Measurements from ENCODE around the gene ERCC2.
A peak's percentile ranks its signal among the peaks of the same experiment; 100 is the strongest.
"Not testable (repeated sequence)": the region's sequence is repeated elsewhere in the genome, so short reads cannot be mapped to it uniquely, and the experiment has no call there.

ERCC2 gene

GRCh38 chr19:45370410-45371204, at the start of gene ERCC2:
Gene ERCC2 (minus strand): TSS chr19:45370573. CDS start chr19:45370540, 33 bp downstream.
- FAIRE-seq = peak; percentile 94
- DNase-seq (ENCODE audit: insufficient read length, low spot score) = peak; percentile 100

DNA sequence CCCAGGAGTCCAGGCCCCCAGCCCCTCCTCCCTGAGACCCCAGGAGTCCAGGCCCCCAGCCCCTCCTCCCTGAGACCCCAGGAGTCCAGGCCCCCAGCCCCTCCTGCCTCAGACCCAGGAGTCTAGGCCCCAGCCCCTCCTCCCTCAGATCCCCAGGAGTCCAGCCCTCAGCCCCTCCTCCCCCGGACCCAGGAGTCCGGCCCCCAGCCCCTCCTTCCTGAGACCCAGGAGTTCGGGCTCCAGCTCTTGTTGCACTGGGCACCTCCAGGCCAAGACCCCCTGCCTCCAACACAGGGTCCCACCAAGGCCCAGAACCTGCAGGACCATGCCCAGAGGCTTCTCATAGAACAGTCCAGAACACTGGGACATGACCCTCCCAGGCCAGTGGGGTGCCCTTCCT, 49.5 kb upstream of the ERCC2 start:
- DNase-seq (ENCODE audit: insufficient read length, low spot score) = no peak
- FAIRE-seq = no peak

DNA sequence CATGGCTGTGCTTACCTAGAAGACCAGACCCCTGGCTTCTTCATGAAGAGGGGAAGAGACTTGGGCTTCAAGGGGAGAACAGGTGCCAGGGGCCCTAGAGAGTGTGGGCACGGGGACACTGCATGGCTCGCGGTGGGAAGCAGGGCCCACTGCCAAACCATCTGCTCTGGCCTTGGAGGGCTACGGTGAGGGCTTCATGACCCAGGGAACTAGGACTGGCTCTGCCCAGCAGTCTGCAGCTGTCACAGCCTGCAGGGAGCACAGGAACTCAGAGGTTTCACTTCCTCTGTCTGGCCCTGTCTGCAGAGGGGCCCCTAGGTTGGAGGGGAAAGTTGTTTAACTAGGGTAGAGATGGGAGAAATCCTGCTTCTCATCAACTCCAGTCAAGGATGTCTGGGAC, 49.0 kb upstream of the ERCC2 start:
- peak; percentile 82 for DNase-seq (ENCODE audit: insufficient read length, low spot score)
- FAIRE-seq = peak; percentile 96

GRCh38 chr19:45418802-45419201, 48.4 kb upstream of the ERCC2 start:
- FAIRE-seq = peak; percentile 72

GRCh38 chr19:45417151-45417550, 46.8 kb upstream of the ERCC2 start:
- DNase-seq (ENCODE audit: insufficient read length, low spot score) = no peak
- no peak for FAIRE-seq

More at GRCh38 chr19:45418802-45419201, 48.4 kb upstream of the ERCC2 start:
- DNase-seq (ENCODE audit: insufficient read length, low spot score) = no peak

- DNase-seq (ENCODE audit: insufficient read length, low spot score) (no peak), FAIRE-seq (no peak)
These were observed 44.1 kb upstream of the ERCC2 start for GRCh38 chr19:45414468-45414867.

DNA sequence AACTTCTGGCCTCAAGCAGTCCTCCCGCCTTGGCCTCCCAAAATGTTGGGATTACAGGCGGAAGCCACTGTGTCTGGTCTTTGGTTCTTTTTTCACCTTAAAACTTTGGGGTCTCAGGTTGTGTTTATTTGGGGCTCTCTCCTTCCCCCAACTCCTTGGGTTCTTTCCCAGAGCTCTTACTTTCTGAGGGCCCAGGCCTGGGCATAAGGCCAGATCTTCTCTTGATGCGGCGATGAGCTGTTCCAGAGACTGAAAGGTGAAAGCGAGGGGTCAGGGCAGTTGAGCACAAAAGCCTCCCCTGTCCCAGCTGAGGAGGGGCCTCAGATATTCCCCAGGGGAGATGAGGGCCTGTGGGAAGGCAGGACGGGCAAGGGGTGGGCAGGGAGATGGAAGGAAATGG, 43.1 kb upstream of the ERCC2 start:
- DNase-seq (ENCODE audit: insufficient read length, low spot score) (no peak), FAIRE-seq (no peak)

GRCh38 chr19:45410330-45410729, 40.0 kb upstream of the ERCC2 start:
- FAIRE-seq; DNase-seq (ENCODE audit: insufficient read length, low spot score): not testable (repeated sequence)

- FAIRE-seq = no peak
- DNase-seq (ENCODE audit: insufficient read length, low spot score) = no peak
These were observed 39.2 kb upstream of the ERCC2 start for GRCh38 chr19:45409557-45409920.

GRCh38 chr19:45408830-45409556, 38.6 kb upstream of the ERCC2 start:
- FAIRE-seq (no peak), DNase-seq (ENCODE audit: insufficient read length, low spot score) (no peak)

DNA sequence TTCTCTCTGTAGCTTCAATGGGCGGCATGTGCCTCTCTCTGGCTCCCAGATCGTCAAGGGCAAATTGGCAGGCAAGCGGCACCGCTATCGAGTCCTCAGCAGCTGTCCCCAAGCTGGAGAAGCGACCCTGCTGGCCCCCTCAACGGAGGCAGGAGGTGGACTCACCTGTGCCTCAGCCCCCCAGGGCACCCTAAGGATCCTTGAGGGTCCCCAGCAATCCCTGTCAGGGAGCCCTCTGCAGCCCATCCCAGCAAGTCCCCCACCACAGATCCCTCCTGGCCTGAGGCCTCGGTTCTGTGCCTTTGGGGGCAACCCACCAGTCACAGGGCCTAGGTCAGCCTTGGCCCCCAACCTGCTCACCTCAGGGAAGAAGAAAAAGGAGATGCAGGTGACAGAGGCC, 37.7 kb upstream of the ERCC2 start:
- no peak for FAIRE-seq
- no peak for DNase-seq (ENCODE audit: insufficient read length, low spot score)

DNA sequence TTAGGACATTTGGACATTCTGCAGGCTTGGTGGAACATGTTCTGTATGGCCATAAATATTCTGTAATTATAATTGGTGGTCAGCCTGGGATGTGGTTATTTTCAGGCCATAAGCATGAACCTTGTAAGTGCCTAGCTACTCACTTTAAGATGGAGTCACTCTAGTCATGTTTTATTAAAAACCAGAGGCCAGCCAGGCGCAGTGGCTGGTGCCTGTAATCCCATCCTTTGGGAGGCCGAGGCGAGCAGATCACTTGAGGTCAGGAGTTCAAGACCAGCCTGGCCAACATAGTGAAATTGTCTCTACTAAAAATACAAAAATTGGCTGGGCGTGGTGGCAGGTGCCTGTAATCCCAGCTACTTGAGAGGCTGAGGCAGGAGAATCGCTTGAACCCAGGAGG, 37.2 kb upstream of the ERCC2 start:
- DNase-seq (ENCODE audit: insufficient read length, low spot score); FAIRE-seq: not testable (repeated sequence)

GRCh38 chr19:45407091-45407375, 36.7 kb upstream of the ERCC2 start:
- FAIRE-seq (no peak), DNase-seq (ENCODE audit: insufficient read length, low spot score) (no peak)

DNA sequence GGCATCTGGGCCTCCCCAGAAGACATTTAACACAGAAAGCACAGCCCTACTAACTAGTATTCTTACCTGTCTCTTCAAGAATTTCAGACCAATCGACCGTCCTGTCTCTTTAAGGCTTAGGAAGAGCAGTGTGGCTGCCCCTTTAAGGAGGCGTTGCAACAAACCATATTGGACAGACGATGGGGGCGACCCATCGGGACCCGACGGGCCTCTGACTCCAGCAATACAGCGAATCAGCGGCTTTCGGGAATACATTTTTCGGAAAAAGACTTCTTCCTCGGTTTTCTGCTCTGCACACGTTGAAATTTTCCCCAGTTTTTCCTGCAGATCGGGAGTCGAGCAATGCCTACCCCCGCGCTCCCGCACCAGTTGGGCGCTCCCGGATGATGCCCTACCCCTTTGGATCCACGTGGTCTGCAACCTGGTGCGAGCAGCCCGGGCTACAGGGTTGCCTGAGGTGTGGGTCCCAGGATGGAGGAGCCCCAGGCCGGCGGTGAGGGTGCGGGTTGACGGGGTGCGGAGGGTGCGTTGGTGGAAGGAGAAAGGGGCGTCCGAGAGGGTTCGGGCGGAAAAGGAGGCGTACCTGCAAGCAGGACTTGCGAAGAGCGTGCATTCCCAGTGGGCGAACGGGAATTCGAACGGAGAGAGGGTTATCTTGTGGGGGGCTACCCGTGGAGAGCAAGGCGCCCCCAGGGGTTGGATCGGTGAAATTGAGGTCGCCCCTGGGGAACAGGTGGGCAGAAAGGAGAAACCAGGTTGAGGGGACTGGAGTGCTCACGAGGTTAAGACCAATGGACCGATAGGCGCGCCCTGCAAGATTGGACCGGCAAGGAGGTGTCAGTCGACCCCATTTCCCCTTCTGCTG, 36.1 kb upstream of the ERCC2 start, which contains the start of gene POLR1G:
Gene POLR1G, plus strand, starts transcription at position 419 of the 865 bp plus-strand sequence. Its CDS starts 53 bp downstream, at position 472.
- FAIRE-seq = peak; percentile 94

DNA sequence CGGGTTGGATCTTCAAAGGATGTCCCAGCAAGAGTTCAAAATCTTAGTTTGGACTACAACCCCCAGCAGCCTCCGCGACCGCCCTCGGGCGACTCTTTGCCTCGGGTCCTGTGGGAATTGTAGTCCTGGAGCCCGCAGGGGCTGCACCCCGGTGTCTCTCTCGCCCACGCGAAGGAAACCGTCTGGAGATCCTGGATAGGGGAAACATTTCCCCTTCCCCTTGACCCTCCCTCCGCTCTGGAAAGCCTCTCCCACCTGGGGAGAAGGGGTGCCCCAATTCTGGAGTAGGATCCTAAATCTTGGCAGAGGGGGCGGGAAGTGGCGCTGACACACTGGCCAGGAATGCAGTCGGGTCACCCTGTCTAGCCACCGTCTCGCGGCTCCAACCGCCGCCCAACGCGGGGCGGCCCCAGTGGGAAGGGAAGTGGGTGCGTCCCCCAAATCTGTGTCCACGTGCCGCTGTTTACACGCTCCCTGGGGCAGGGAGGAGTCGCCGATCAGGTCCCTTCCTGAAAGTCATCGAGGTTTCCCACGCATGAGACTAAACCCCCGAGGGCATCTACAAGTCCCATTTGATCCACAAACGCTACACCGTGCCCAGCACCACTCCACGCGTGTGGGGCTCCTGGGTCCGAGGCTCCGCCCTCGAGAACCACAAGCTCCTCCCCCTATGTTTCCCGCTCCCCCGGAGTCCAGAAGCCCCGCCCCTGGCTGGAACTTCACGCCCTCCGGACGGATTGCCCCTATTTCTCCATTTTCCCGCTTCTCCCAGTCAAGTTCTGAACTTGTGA, 35.3 kb upstream of the ERCC2 start:
- FAIRE-seq (peak; percentile 73), DNase-seq (ENCODE audit: insufficient read length, low spot score) (peak; percentile 83)

More for the DNA sequence above, 36.1 kb upstream of the ERCC2 start, which contains the start of gene POLR1G:
- DNase-seq (ENCODE audit: insufficient read length, low spot score) = peak; percentile 89

GRCh38 chr19:45404557-45405434, 34.4 kb upstream of the ERCC2 start, which contains the start of gene PPP1R13L:
Gene PPP1R13L (minus strand): TSS chr19:45405069. CDS start chr19:45398318, 6,751 bp downstream.
- DNase-seq (ENCODE audit: insufficient read length, low spot score) (no peak), FAIRE-seq (no peak)

- FAIRE-seq (peak; percentile 31), DNase-seq (ENCODE audit: insufficient read length, low spot score) (no peak)
These were observed 33.6 kb upstream of the ERCC2 start for GRCh38 chr19:45403781-45404556.

GRCh38 chr19:45403272-45403671, 32.9 kb upstream of the ERCC2 start:
- DNase-seq (ENCODE audit: insufficient read length, low spot score) (no peak), FAIRE-seq (no peak)

Measured in GM19239 (cell line).